Central memory CD8-positive, alpha-beta T cell (primary cell): Measurements from ENCODE around the gene NXPE4.

Source experiments
- ATAC-seq: fragments of 150-1000 bp; cut with Tn5 transposase; replicated peaks from 2 replicates; pipeline ENCODE4 v1.10.0; 2022; ENCODE audit warnings: mild to moderate bottlenecking, moderate FRiP score, moderate number of reproducible peaks; ENCODE audit not compliant: poor library complexity, severe bottlenecking; ENCODE audit errors: extremely low read depth
- DNase-seq, 2 donors: peaks; one replicate each; pipeline ENCODE4 v3.0.0; 2021; ENCODE audit warnings: low spot score in 2 of 2
- H3K27ac Mint-ChIP-seq: one replicate; pipeline ENCODE4 v1.8.0; 2022; ENCODE audit warnings: low read depth, mild to moderate bottlenecking, moderate library complexity, mixed read lengths
- H3K27me3 Mint-ChIP-seq: one replicate; pipeline ENCODE4 v1.8.0; 2022; ENCODE audit warnings: mixed read lengths
- H3K36me3 Mint-ChIP-seq: one replicate; pipeline ENCODE4 v1.8.0; 2022; ENCODE audit warnings: mild to moderate bottlenecking, moderate library complexity, mixed read lengths; ENCODE audit not compliant: insufficient read depth
- H3K4me1 Mint-ChIP-seq: one replicate; pipeline ENCODE4 v1.8.0; 2022; ENCODE audit warnings: mixed read lengths
- H3K4me3 Mint-ChIP-seq: one replicate; pipeline ENCODE4 v1.8.0; 2022; ENCODE audit warnings: mild to moderate bottlenecking, moderate library complexity, mixed read lengths
- H3K9me3 Mint-ChIP-seq: one replicate; pipeline ENCODE4 v1.8.0; 2022; ENCODE audit warnings: mixed read lengths

Gene NXPE4

DNA sequence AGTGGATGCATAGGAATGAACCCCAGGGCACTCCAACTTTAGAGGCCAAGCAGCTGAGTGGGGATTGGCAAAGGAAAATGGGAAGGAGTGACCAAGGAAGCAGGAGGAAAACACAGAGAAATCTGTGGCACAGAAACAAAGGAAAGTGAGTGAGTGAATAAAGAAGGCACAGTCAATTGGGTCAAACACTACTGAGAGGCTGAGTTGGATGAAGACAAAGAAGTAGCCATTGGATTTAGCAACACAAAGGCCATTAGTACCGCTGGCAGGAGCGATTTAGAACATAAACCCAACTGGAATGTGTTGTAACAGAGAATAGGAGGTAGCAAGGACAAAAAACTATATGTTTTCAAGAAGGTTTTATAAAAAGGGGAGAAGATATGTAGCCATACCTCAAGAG, 29.3 kb downstream of the NXPE4 start:
- H3K36me3 Mint-ChIP-seq = no peaks in the 10 kb centered on the region
- H3K4me3 Mint-ChIP-seq = no peak overlapping the region
- DNase-seq = no peak
- H3K27ac Mint-ChIP-seq = no peak overlapping the region
- no peaks in the 10 kb centered on the region for H3K4me1 Mint-ChIP-seq
- ATAC-seq = no peak
- peaks cover 50% of the 10 kb centered on the region for H3K27me3 Mint-ChIP-seq
- H3K9me3 Mint-ChIP-seq = no peaks in the 10 kb centered on the region

DNA sequence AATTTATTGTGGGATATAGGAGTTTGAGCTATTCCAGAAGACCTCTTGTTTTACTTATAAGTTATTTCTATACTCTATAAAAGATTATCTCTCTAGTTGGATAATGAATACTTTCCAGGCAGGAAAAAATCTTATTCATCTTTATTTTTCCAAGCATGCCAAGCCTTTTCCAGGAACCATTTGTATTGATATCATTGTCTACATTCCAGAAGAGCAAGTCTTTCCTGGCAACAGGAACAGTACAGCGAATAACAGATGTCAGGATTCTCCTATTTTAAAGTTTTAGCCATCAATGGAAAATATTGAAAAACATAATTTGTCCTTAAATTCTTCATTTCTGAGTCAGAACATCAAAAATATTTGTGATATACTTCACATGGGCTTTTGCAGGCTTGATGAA, 30.8 kb downstream of the NXPE4 start:
- Mint-ChIP-seq H3K36me3 (no peaks in the 10 kb centered on the region), H3K27ac (no peak overlapping the region), H3K9me3 (no peaks in the 10 kb centered on the region), H3K27me3 (peaks cover 53% of the 10 kb centered on the region), H3K4me1 (no peaks in the 10 kb centered on the region), H3K4me3 (no peak overlapping the region)
- no peak for ATAC-seq
- DNase-seq = no peak

GRCh38 chr11:114563077-114563476, 32.5 kb downstream of the NXPE4 start:
- no peaks in the 10 kb centered on the region for H3K9me3 Mint-ChIP-seq
- H3K27ac Mint-ChIP-seq = no peak overlapping the region
- DNase-seq = no peak
- H3K4me1 Mint-ChIP-seq = no peaks in the 10 kb centered on the region
- no peak overlapping the region for H3K4me3 Mint-ChIP-seq
- no peak for ATAC-seq
- peaks cover 55% of the 10 kb centered on the region for H3K27me3 Mint-ChIP-seq
- H3K36me3 Mint-ChIP-seq = no peaks in the 10 kb centered on the region

DNA sequence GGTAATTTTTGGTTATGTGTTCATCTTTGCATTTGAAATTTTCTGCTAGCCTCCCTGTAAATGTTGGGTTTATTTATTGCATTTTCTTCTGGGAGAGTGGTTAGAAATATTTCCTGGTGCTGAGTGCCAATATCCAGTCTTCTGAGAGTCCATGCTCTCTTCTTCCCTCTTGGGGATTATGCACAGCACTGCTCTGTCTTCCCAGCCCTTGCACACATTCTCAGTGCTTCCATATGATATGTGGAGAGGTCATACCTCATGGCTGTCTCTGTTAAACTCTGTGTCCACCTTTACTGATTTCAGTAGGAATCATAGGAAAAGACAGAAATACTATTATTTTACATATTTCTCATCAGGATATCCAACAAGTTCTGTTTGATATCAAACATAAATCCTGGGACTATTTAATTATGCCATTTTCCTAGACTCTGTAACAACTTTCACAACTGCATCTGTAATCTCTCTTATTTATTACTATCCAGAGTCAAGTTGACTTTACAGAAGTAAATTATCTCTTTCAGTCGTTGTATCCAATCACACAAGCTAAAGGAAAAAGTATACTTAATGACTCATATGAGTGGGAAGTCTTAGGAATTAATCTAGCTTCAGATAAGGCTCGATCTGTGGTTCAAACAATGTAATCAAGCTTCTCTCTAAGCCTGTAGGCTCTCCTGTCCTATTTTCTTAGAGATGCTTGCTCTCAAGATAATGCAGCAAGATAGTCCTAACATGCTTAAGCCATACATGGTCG, 33.2 kb downstream of the NXPE4 start:
- no peaks in the 10 kb centered on the region for H3K9me3 Mint-ChIP-seq
- DNase-seq = no peak
- no peaks in the 10 kb centered on the region for H3K36me3 Mint-ChIP-seq

GRCh38 chr11:114559425-114560310, 35.9 kb downstream of the NXPE4 start, which contains the start of gene NXPE1:
Gene NXPE1 (minus strand): TSS chr11:114559881. CDS start chr11:114551201, 8,680 bp downstream.
- no peaks in the 10 kb centered on the region for H3K9me3 Mint-ChIP-seq
- H3K4me3 Mint-ChIP-seq = no peak within 1 kb of the TSS
- H3K27ac Mint-ChIP-seq = no peak within 1 kb of the TSS
- H3K4me1 Mint-ChIP-seq = no peaks in the 10 kb centered on the region
- peaks cover 1% of the 10 kb centered on the region for H3K36me3 Mint-ChIP-seq
- DNase-seq (no peak), ATAC-seq (no peak)
- H3K27me3 Mint-ChIP-seq = peaks cover 49% of the 10 kb centered on the region

More for the DNA sequence above, 33.2 kb downstream of the NXPE4 start:
- H3K4me1 Mint-ChIP-seq = no peaks in the 10 kb centered on the region
- no peak overlapping the region for H3K27ac Mint-ChIP-seq
- H3K4me3 Mint-ChIP-seq = no peak overlapping the region
- no peak for ATAC-seq
- H3K27me3 Mint-ChIP-seq = peaks cover 52% of the 10 kb centered on the region

GRCh38 chr11:114556135-114556534, 39.5 kb downstream of the NXPE4 start:
- H3K27me3 Mint-ChIP-seq = peaks cover 19% of the 10 kb centered on the region
- DNase-seq (no peak), ATAC-seq (no peak)
- peaks cover 1% of the 10 kb centered on the region for H3K36me3 Mint-ChIP-seq
- no peaks in the 10 kb centered on the region for H3K4me1 Mint-ChIP-seq
- H3K9me3 Mint-ChIP-seq = no peaks in the 10 kb centered on the region
- H3K4me3 Mint-ChIP-seq = no peak overlapping the region
- no peak overlapping the region for H3K27ac Mint-ChIP-seq

DNA sequence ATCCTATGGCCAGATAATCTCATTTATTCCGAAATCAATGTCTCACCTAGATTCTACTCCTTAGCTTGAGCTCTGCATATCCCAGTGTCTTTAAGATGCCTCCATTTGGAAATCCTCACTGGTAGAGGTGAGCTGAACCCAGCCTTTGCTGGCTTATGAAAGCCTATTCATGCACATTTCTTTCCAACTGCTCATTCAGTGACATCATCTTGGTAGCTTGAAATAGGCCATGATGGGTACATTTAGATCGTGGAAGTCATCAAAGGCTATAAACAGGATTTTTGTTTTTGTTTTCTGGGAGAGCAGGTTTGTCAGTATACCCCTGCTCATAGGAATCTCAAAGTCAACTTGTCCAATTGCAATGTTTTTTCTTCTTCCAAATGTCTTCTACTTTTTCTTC, 41.9 kb downstream of the NXPE4 start:
- no peaks in the 10 kb centered on the region for H3K27me3 Mint-ChIP-seq
- no peaks in the 10 kb centered on the region for H3K4me1 Mint-ChIP-seq
- H3K36me3 Mint-ChIP-seq = peaks cover 1% of the 10 kb centered on the region
- ATAC-seq (no peak), DNase-seq (no peak)
- no peaks in the 10 kb centered on the region for H3K9me3 Mint-ChIP-seq
- H3K27ac Mint-ChIP-seq = no peak overlapping the region
- H3K4me3 Mint-ChIP-seq = no peak overlapping the region

DNA sequence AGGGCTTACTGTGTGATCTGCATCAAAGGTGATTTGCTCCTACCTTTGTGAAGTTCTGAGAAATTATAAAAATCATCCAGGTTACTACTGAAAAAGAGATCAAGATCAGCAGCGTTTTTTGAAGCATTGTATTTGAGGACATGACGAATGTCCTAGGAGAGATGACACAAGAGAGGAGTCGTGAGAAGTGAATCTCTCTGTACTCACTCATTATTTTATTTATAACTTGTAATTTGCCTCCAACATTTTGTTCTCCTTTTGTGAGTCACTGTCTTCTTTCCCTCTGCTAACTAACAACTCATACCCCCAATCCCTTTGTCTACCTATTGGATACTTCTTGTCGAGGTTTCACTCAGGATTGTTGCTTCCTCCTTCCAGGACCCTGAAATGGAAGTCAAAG, 44.5 kb downstream of the NXPE4 start:
- Mint-ChIP-seq H3K27ac (no peak overlapping the region), H3K27me3 (no peaks in the 10 kb centered on the region), H3K4me3 (no peak overlapping the region), H3K36me3 (no peaks in the 10 kb centered on the region), H3K4me1 (no peaks in the 10 kb centered on the region), H3K9me3 (no peaks in the 10 kb centered on the region)
- ATAC-seq (no peak), DNase-seq (no peak)

DNA sequence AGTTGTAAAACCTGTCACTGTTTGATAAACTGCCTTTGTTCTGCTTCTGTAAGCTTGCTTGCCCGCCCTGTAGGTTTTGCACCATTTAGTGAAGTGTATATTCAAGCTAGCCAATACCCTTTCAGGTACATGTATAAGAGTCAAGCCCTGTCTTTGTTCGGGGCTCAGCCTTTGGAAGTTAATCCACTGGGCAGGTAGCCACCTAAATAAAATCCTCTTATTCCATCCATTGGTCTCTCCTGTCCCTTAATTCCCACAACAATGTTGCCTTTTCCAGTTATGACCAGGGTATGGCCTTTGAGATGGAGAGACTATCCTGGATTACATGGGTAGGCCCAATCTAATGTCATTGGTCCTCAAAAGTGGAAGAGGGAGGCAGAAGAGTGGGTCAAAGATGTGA, 69.9 kb downstream of the NXPE4 start:
- DNase-seq = no peak
- ATAC-seq = no peak
- peaks cover 6% of the 10 kb centered on the region for H3K9me3 Mint-ChIP-seq
- no peak overlapping the region for H3K4me3 Mint-ChIP-seq
- peaks cover 23% of the 10 kb centered on the region for H3K27me3 Mint-ChIP-seq
- H3K36me3 Mint-ChIP-seq = no peaks in the 10 kb centered on the region
- H3K27ac Mint-ChIP-seq = no peak overlapping the region
- no peaks in the 10 kb centered on the region for H3K4me1 Mint-ChIP-seq

DNA sequence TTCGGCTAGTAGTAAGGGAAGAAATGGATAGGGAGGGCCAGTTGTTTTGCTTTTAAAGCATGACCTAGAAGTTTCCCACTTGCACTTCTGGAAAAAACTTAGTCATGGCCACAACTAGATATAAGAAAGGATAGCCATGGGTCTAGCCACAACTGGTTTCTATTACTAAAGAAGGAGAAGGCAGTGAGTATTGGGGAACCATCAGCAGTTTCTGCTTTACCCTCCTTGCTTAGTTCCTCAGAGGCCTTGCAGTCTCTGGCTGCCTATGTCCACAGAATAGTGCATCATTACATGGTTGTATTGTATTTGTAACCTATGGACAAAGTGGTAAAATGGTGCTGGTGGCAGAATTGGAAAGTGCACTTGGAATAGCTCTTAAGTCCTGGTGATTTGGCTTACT, 71.5 kb downstream of the NXPE4 start:
- no peak overlapping the region for H3K4me3 Mint-ChIP-seq
- no peak for DNase-seq
- ATAC-seq = no peak
- H3K36me3 Mint-ChIP-seq = no peaks in the 10 kb centered on the region
- peaks cover 6% of the 10 kb centered on the region for H3K9me3 Mint-ChIP-seq
- H3K4me1 Mint-ChIP-seq = no peaks in the 10 kb centered on the region
- H3K27me3 Mint-ChIP-seq = peaks cover 18% of the 10 kb centered on the region
- H3K27ac Mint-ChIP-seq = no peak overlapping the region

GRCh38 chr11:114522818-114523217, 72.8 kb downstream of the NXPE4 start:
- H3K27me3 Mint-ChIP-seq = peaks cover 16% of the 10 kb centered on the region
- no peaks in the 10 kb centered on the region for H3K4me1 Mint-ChIP-seq
- H3K27ac Mint-ChIP-seq = no peak overlapping the region
- peaks cover 6% of the 10 kb centered on the region for H3K9me3 Mint-ChIP-seq
- no peaks in the 10 kb centered on the region for H3K36me3 Mint-ChIP-seq
- no peak for DNase-seq
- no peak for ATAC-seq
- no peak overlapping the region for H3K4me3 Mint-ChIP-seq
